UCSD-AML1 (cell line): ENCODE results near the gene SPAG9.

Experiments
- DNase-seq: peaks from one replicate; lab custom pipeline; 2025; ENCODE audit not compliant: unreplicated experiment; lab: John Stamatoyannopoulos, UW

SPAG9 gene

GRCh38 chr17:51044976-51045375 lies 75.7 kb downstream of the SPAG9 start:
- DNase-seq: no peak

GRCh38 chr17:51036084-51036483 lies 84.6 kb downstream of the SPAG9 start:
- no peak for DNase-seq

- DNase-seq: no peak
Measured at GRCh38 chr17:51035431-51035830, 85.2 kb downstream of the SPAG9 start.

- no peak for DNase-seq
Measured at GRCh38 chr17:51034800-51035199, 85.9 kb downstream of the SPAG9 start.

- DNase-seq: no peak
Measured at GRCh38 chr17:51032850-51033249, 87.8 kb downstream of the SPAG9 start.

- DNase-seq: no peak
Measured at GRCh38 chr17:51029568-51030463, 90.9 kb downstream of the SPAG9 start.

- DNase-seq: no peak
Measured at GRCh38 chr17:51029142-51029541, 91.5 kb downstream of the SPAG9 start.

- DNase-seq: no peak
Measured at GRCh38 chr17:51028176-51028863, 92.3 kb downstream of the SPAG9 start.

- DNase-seq: no peak
Measured at GRCh38 chr17:51018541-51018940, 102.1 kb downstream of the SPAG9 start.

- no peak for DNase-seq
Measured at GRCh38 chr17:51017270-51017669, 103.4 kb downstream of the SPAG9 start.

GRCh38 chr17:51016099-51016498 lies 104.6 kb downstream of the SPAG9 start:
- no peak for DNase-seq

GRCh38 chr17:51015145-51015558 lies 105.5 kb downstream of the SPAG9 start:
- no peak for DNase-seq

- DNase-seq: no peak
Measured at GRCh38 chr17:51014129-51014528, 106.5 kb downstream of the SPAG9 start.

- no peak for DNase-seq
Measured at GRCh38 chr17:51013322-51013721, 107.3 kb downstream of the SPAG9 start.

GRCh38 chr17:51012538-51012937 lies 108.1 kb downstream of the SPAG9 start:
- no peak for DNase-seq

GRCh38 chr17:51010173-51010675 lies 110.4 kb downstream of the SPAG9 start:
- DNase-seq: no peak

- DNase-seq: no peak
Measured at GRCh38 chr17:51006601-51007000, 114.1 kb downstream of the SPAG9 start.

GRCh38 chr17:51005768-51006167 lies 114.9 kb downstream of the SPAG9 start:
- no peak for DNase-seq

GRCh38 chr17:51004249-51004648 lies 116.4 kb downstream of the SPAG9 start:
- DNase-seq: no peak

- DNase-seq: no peak
Measured at GRCh38 chr17:51000835-51001638, 119.6 kb downstream of the SPAG9 start.

- no peak for DNase-seq
Measured at GRCh38 chr17:50995668-50996067, 125.0 kb downstream of the SPAG9 start.
